GM11168 (cell line): ENCODE measurements around the gene AKAP8.

ENCODE experiments used
- in situ Hi-C: fragments of 300-500 bp; cut with MboI; formaldehyde crosslinking; loops from one replicate; pipeline ENCODE4 v1.12.0; 2022; ENCODE audit warnings: low sequenced_read_pairs; ENCODE audit not compliant: unreplicated experiment

The AKAP8 gene

DNA sequence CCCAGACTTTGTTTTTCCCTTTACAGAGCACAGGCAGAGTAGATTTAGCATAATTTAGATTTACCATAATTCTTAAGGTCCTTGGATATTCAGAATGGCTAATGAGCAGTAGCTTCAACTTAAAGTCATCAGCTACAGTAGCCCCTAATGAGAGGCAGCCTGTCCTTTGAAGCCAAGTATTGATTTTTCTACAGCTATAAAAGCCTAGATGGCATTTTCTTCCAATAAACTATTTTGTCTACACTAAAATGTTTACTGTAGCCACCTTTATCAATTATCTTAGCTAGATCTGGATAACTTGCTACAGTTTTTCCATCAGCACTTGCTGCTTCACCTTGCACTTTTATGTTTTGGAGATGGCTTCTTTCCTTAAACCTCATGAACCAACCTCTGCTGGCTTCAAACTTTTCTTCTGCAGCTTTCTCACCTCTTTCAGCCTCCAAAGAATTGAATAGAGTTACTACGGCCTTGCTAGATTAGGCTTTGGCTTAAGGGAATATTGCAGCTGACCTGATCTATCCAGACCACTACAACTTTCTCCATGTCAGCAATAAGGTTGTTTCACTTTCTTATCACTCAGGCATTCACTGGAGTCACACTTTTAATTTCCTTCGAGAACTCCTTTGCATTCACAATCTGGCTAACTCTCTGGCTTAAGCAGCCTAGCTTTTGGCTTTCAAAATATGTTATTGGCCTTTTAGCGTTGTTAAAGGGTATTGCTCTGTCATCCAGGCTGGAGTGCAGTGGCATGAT, 73.8 kb downstream of the AKAP8 start:
- in situ Hi-C loops: no loop called here

DNA sequence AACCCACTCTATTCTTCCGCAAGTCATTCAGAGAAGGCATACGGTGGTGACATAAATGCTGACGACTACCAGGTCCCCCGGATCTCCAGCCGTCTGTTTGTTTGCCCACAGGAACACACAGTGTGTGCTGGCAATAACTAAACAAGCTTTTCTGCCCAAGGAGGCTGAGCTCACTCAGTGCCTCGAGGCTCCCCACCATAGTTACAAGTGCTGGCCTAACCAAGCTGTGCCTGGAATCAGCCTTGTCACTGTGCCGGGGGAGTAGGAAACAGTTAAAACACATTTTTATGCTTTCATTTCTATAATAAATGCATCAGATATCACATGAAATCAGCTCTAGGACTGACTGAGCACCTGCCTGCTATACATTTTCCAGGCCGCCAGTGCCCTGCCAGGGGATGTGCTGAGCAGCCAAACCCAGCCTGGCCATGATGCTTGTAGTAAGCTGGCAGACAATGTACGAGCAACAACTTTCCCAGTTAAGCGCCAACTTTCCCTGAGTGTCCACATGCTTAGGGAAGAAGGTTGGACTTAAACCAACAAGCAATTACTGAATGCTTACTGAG, 75.4 kb downstream of the AKAP8 start:
- in situ Hi-C loops: no loop called here
